NCI-H226 (cell line): ENCODE measurements around the gene BLTP3A.
"Not testable (repeated sequence)": the region's sequence is repeated elsewhere in the genome, so short reads cannot be mapped to it uniquely, and the experiment has no call there.

Experiments
- DNase-seq: peaks from one replicate; pipeline ENCODE4 v3.0.0-alpha.2; 2015

The BLTP3A gene

GRCh38 chr6:34791164-34791700, 651 bp upstream of the BLTP3A start:
- no peak for DNase-seq

GRCh38 chr6:34792605-34793500, 970 bp downstream of the BLTP3A start:
- DNase-seq: peak; percentile 4

GRCh38 chr6:34793877-34794276, 2.0 kb downstream of the BLTP3A start:
- no peak for DNase-seq

- DNase-seq: peak; percentile 64
These were observed 4.0 kb downstream of the BLTP3A start for GRCh38 chr6:34795836-34796425.

GRCh38 chr6:34798057-34798456, 6.2 kb downstream of the BLTP3A start:
- no peak for DNase-seq

GRCh38 chr6:34799547-34799946, 7.7 kb downstream of the BLTP3A start:
- no peak for DNase-seq

- no peak for DNase-seq
These were observed 12.7 kb downstream of the BLTP3A start for GRCh38 chr6:34804543-34804942.

GRCh38 chr6:34805074-34805473, 13.2 kb downstream of the BLTP3A start:
- not testable (repeated sequence) for DNase-seq

GRCh38 chr6:34806738-34807453, 15.0 kb downstream of the BLTP3A start:
- peak; percentile 52 for DNase-seq

GRCh38 chr6:34808473-34808872, 16.6 kb downstream of the BLTP3A start:
- not testable (repeated sequence) for DNase-seq

- not testable (repeated sequence) for DNase-seq
These were observed 17.5 kb downstream of the BLTP3A start for GRCh38 chr6:34809419-34809818.

GRCh38 chr6:34810017-34810882, 18.4 kb downstream of the BLTP3A start:
- no peak for DNase-seq

- DNase-seq: peak; percentile 29
These were observed 19.2 kb downstream of the BLTP3A start for GRCh38 chr6:34810936-34811632.

- no peak for DNase-seq
These were observed 21.3 kb downstream of the BLTP3A start for GRCh38 chr6:34813028-34813713.

GRCh38 chr6:34816635-34817301, 24.9 kb downstream of the BLTP3A start:
- no peak for DNase-seq

GRCh38 chr6:34817446-34817845, 25.6 kb downstream of the BLTP3A start:
- DNase-seq: no peak

- not testable (repeated sequence) for DNase-seq
These were observed 27.1 kb downstream of the BLTP3A start for GRCh38 chr6:34818872-34819570.

GRCh38 chr6:34819571-34820480, 27.9 kb downstream of the BLTP3A start:
- DNase-seq: no peak

- no peak for DNase-seq
These were observed 37.3 kb downstream of the BLTP3A start for GRCh38 chr6:34829137-34829536.
